NCI-H460 (cell line): ENCODE measurements around the gene C10orf67. TPM values are rescaled to one million over a fixed set of nuclear protein-coding genes. Genes with fewer than 3 reads are reported as not detected.

Experiments used
- DNase-seq: peaks from one replicate; pipeline ENCODE4 v3.0.0-alpha.2; 2016; ENCODE audit warnings: low read depth; ENCODE audit errors: extremely low read depth
- small RNA-seq, 2 experiments: library from RNA; depleted of rRNA; stranded (forward); fragments of <200 nt; gene quantifications; one replicate each; pipeline ENCODE3, GENCODE V24; 2014
- total RNA-seq: library from RNA; depleted of rRNA; stranded (reverse); fragments of >200 nt; shearing (Covaris generic); gene quantifications from 2 replicates; pipeline ENCODE4 v1.2.3, GENCODE V29; 2014; rRNA removed

Gene C10orf67
- total RNA-seq, 1 experiment from 2014 or later = not detected

GRCh38 chr10:23174977-23175512 is 169.6 kb downstream of the C10orf67 start:
- no peak for DNase-seq

- DNase-seq = no peak
Measured at GRCh38 chr10:23174074-23174976, 170.3 kb downstream of the C10orf67 start.

GRCh38 chr10:23173214-23174073 is 171.2 kb downstream of the C10orf67 start:
- no peak for DNase-seq

GRCh38 chr10:23172429-23173213 is 172.0 kb downstream of the C10orf67 start:
- DNase-seq = no peak

- DNase-seq = peak; percentile 7
Measured at GRCh38 chr10:23171232-23171876, 173.2 kb downstream of the C10orf67 start.

- peak; percentile 48 for DNase-seq
Measured at GRCh38 chr10:23158370-23158769, 186.2 kb downstream of the C10orf67 start.

DNA sequence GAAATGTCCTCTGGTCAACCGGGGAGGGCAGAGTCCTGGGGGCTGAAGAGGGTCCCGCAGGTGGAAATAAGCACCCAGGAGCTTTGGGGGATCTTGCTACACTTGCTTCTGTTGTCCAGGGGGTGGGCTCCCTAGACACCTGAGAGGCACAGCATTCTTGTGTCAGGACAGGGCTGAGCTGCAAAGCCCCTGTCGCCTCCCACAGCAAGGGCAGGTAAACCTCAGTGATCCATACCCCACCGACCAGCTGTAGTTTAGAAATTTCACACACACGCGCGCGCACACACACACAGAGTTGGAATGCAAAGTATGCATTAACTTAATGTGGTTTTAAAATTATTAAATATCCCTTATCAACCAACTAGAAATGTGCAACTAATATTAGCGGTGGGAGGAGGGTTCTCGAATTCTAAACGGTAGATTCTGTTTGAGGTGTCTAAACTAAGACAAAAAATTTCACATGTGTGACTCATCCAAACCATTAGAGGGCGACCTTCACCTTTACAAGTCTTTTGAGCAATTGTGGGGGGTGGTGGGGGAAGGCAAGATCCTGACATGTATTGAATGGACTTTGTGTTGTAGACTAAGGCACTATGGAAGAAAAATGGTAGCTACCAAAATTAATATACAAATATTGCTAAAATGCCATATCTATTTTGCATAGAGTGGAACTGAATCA is 186.8 kb downstream of the C10orf67 start:
- DNase-seq = peak; percentile 15

- no peak for DNase-seq
Measured at GRCh38 chr10:23157239-23157681, 187.3 kb downstream of the C10orf67 start.

GRCh38 chr10:23156447-23157150 is 188.0 kb downstream of the C10orf67 start:
- DNase-seq = no peak

- no peak for DNase-seq
Measured at GRCh38 chr10:23155169-23155568, 189.4 kb downstream of the C10orf67 start.

Small RNA genes within 50 kb of the gene (small RNA-seq; reads per million reads assigned to genes)
- gene MIR1254-2 (0 reads per million in 2 experiments), gene RF00561 (0 reads per million in 2 experiments)

Other genes starting within 250 kb of the C10orf67 start
- gene MSRB2, start 249.2 kb downstream of the C10orf67 start, total RNA-seq = 10.1 and 10.3 TPM in 2 replicates
- not detected in 2 replicates for gene PTF1A, start 152.5 kb downstream of the C10orf67 start, total RNA-seq
- gene OTUD1, start 94.3 kb upstream of the C10orf67 start, total RNA-seq = 3.7 and 4.3 TPM in 2 replicates